ENCODE data around the gene BMPR1B.

The BMPR1B gene

DNA sequence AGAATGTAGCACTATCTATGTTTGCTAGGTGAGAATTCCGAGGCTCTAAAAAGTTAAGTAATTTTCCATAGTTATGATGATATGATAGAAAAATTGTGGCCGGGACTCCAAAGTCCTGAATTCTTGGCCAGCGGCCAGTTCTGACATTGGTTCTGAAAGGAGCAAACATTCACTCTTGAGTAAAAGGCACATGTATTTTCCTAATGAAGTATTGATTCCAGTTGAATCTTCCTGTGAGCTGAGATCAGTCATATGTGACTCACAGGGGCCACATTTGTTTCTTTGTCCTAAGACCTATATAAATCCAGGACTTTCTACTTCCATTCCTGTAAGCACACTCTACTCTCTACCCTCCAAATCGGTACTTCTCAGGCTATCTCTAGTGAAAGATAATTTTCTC, 349.9 kb downstream of the BMPR1B start:
- in situ Hi-C loops (cut with HindIII; ENCODE audit: low sequenced_read_pairs) = no loop called here
- no peak for DNase-seq (ENCODE audit: low read depth)
- TF ChIP-seq, protein P1, sequence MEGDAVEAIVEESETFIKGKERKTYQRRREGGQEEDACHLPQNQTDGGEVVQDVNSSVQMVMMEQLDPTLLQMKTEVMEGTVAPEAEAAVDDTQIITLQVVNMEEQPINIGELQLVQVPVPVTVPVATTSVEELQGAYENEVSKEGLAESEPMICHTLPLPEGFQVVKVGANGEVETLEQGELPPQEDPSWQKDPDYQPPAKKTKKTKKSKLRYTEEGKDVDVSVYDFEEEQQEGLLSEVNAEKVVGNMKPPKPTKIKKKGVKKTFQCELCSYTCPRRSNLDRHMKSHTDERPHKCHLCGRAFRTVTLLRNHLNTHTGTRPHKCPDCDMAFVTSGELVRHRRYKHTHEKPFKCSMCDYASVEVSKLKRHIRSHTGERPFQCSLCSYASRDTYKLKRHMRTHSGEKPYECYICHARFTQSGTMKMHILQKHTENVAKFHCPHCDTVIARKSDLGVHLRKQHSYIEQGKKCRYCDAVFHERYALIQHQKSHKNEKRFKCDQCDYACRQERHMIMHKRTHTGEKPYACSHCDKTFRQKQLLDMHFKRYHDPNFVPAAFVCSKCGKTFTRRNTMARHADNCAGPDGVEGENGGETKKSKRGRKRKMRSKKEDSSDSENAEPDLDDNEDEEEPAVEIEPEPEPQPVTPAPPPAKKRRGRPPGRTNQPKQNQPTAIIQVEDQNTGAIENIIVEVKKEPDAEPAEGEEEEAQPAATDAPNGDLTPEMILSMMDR (IDR thresholded peaks at IDR 0.05; ENCODE audit: low read depth, low read length, missing control alignments) = no peak

DNA sequence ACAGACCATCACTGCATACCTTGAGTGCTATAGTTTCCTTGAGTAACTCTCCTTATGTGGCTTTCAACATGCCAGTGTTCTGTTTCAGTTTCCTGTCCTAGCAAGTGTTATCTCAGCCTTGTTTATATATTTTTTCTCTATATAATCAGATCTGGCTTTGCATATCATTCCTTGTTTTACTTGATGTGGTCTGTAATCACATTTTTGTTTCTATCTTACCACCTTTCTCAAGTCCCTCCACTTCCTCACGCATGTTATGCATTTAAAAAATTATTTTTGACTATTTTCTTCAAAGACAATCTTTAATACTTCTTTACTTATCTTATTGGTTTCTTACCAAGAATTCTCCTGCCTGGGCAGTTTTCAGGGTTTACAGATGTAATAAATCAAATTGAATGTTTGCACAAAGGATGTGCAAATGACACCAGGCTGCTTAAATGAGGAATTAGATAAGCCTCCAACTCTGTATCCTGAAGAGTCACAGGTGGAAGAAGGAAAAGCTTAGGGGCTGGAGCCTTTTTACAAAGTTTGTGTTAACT, 351.2 kb downstream of the BMPR1B start:
- TF ChIP-seq, protein P1 (IDR thresholded peaks at IDR 0.05; ENCODE audit: low read depth, low read length, missing control alignments) = no peak
- in situ Hi-C loops (cut with HindIII; ENCODE audit: low sequenced_read_pairs) = no loop called here
- DNase-seq (ENCODE audit: low read depth) = no peak
- H3K4me3 ChIP-seq (ENCODE audit: low read depth, low read length) = no peak overlapping the region

More for the DNA sequence above, 349.9 kb downstream of the BMPR1B start:
- no peak overlapping the region for H3K4me3 ChIP-seq (ENCODE audit: low read depth, low read length)

DNA sequence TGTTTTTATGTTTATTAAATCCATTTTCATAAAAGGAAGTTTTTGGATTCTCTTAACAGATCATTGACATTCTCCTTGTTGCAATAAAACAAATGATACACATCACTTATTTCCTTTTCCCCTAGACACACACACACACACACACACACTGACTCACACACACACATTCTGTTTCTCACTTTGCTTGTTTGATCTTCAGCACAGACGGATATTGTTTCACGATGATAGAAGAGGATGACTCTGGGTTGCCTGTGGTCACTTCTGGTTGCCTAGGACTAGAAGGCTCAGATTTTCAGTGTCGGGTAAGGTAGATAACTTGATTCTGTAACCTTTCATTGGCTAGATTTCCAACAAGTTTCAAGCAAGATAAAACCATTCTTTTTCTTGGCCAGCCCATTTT, 356.8 kb downstream of the BMPR1B start:
- no peak for DNase-seq (ENCODE audit: low read depth)
- TF ChIP-seq, protein P1 (IDR thresholded peaks at IDR 0.05; ENCODE audit: low read depth, low read length, missing control alignments) = no peak
- in situ Hi-C loops (cut with HindIII; ENCODE audit: low sequenced_read_pairs) = no loop called here
- no peak overlapping the region for H3K4me3 ChIP-seq (ENCODE audit: low read depth, low read length)

DNA sequence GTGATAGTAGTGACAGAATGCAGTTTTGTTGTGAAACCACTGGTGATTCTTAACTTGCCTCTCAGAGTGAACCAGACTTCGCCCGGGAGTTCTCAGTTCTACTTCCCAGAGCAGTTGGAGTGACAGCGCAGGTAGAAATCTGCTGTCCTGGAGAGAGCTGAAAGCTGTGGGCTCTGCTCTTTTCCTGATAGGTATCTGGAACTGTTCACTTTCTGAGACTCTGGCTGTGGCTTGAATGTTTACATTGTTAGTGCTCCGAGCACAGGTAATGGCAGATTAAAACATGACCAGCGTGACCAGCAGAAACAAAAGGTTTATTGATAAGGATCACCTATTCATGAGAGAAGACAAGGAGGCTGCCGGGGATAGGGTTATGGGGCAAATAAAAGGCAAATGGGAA, 360.7 kb downstream of the BMPR1B start:
- in situ Hi-C loops (cut with HindIII; ENCODE audit: low sequenced_read_pairs) = no loop called here
- DNase-seq (ENCODE audit: low read depth) = no peak
- TF ChIP-seq, protein P1 (IDR thresholded peaks at IDR 0.05; ENCODE audit: low read depth, low read length, missing control alignments) = no peak
- no peak overlapping the region for H3K4me3 ChIP-seq (ENCODE audit: low read depth, low read length)

DNA sequence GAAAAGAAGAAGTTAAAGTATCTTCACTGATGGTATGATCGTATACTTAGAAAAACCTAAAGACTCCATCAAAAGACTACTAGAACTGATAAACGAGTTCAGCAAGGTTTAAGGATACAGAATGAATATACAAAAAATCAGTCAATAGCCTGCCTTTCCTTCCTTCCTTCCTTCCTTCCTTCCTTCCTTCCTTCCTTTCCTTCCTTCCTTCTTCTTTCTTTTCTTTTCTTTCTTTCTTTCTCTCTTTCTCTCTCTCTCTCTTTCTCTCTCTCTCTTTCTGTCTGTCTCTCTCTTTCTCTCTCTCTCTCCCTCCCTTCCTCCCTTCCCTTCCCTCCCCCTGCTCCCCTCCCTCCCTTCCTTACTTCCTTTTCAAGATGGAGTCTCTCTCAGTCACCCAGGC, 362.7 kb downstream of the BMPR1B start:
- no peak overlapping the region for H3K4me3 ChIP-seq (ENCODE audit: low read depth, low read length)
- in situ Hi-C loops (cut with HindIII; ENCODE audit: low sequenced_read_pairs) = no loop called here
- DNase-seq (ENCODE audit: low read depth) = no peak
- TF ChIP-seq, protein P1 (IDR thresholded peaks at IDR 0.05; ENCODE audit: low read depth, low read length, missing control alignments) = no peak

DNA sequence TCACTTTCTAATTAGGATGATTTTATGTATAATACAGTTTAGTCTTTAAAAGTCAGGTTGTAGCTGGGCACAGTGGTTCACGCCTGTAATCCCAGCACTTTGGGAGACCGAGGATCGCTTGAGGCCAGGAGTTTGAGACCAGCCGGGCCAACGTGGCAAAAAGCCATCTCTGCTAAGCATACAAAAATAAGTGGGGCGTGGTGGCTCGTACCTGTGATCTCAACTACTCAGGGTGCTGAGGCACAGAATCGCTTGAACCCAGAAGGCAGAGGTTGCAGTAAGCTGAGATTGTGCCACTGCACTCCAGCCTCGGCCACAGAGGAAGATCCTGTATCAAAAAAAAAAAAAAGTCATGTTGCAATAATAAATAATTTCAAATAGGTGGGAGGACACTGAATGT, 364.2 kb downstream of the BMPR1B start:
- DNase-seq (ENCODE audit: low read depth) = no peak
- in situ Hi-C loops (cut with HindIII; ENCODE audit: low sequenced_read_pairs) = no loop called here
- TF ChIP-seq, protein P1 (IDR thresholded peaks at IDR 0.05; ENCODE audit: low read depth, low read length, missing control alignments) = no peak
- H3K4me3 ChIP-seq (ENCODE audit: low read depth, low read length) = no peak overlapping the region
